Epithelial cell of prostate (primary cell): ENCODE results near the gene KREMEN2.

Source experiments
- DNase-seq: peaks from one replicate; pipeline ENCODE4 v3.0.0-alpha.2; 2011; ENCODE audit warnings: low read depth, low spot score
- H3K27ac ChIP-seq: fragments of 450-650 bp; 2 replicates; pipeline ENCODE4 v1.5.1; 2017; ENCODE audit warnings: mild to moderate bottlenecking

The KREMEN2 gene

GRCh38 chr16:3015865-3016521, 51.9 kb downstream of the KREMEN2 start:
- no peak for DNase-seq
- no peak overlapping the region for H3K27ac ChIP-seq

GRCh38 chr16:3017344-3017743, 53.3 kb downstream of the KREMEN2 start:
- DNase-seq = no peak
- no peak overlapping the region for H3K27ac ChIP-seq
